Measurements from ENCODE around the gene FOXP2. TPM values are rescaled to one million over a fixed set of nuclear protein-coding genes. Genes with fewer than 3 reads are reported as not detected.

FOXP2 gene
- total RNA-seq, 1 donor from 2014 or later = 2.1 TPM

GRCh38 chr7:114627231-114627630 lies 212.6 kb downstream of the FOXP2 start:
- Histone ChIP-seq H3K36me3 (no peaks in the 10 kb centered on the region), H3K9me3 (replicated peaks) (no peaks in the 10 kb centered on the region), H3K27ac (replicated peaks) (no peak overlapping the region), H3K4me3 (no peak overlapping the region), H3K27me3 (ENCODE audit: low read depth) (no peaks in the 10 kb centered on the region), H3K4me1 (no peaks in the 10 kb centered on the region)
- intact Hi-C loops (cut with micrococcal nuclease) = no loop called here
- no peak for DNase-seq
- TF ChIP-seq, protein P1, sequence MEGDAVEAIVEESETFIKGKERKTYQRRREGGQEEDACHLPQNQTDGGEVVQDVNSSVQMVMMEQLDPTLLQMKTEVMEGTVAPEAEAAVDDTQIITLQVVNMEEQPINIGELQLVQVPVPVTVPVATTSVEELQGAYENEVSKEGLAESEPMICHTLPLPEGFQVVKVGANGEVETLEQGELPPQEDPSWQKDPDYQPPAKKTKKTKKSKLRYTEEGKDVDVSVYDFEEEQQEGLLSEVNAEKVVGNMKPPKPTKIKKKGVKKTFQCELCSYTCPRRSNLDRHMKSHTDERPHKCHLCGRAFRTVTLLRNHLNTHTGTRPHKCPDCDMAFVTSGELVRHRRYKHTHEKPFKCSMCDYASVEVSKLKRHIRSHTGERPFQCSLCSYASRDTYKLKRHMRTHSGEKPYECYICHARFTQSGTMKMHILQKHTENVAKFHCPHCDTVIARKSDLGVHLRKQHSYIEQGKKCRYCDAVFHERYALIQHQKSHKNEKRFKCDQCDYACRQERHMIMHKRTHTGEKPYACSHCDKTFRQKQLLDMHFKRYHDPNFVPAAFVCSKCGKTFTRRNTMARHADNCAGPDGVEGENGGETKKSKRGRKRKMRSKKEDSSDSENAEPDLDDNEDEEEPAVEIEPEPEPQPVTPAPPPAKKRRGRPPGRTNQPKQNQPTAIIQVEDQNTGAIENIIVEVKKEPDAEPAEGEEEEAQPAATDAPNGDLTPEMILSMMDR (IDR thresholded peaks at IDR 0.05; ENCODE audit: borderline replicate concordance) = no peak

DNA sequence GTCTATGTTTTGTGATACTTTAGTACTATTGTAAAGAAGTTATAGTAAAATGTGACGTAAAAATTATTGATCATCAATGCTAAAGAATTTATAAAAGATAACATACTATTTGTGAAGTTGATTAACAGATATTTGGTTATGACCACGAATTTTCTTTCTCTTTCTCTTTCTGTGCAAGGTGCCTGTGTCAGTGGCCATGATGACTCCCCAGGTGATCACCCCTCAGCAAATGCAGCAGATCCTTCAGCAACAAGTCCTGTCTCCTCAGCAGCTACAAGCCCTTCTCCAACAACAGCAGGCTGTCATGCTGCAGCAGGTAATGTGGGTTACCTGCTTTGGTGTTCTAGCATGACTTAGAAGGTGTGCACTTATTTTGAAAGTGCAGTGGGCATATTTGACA lies 213.7 kb downstream of the FOXP2 start:
- no peaks in the 10 kb centered on the region for H3K9me3 ChIP-seq (replicated peaks)
- intact Hi-C loops (cut with micrococcal nuclease) = no loop called here
- H3K27me3 ChIP-seq (ENCODE audit: low read depth) = no peaks in the 10 kb centered on the region
- H3K27ac ChIP-seq (replicated peaks) = no peak overlapping the region
- DNase-seq = no peak
- TF ChIP-seq, protein P1 (IDR thresholded peaks at IDR 0.05; ENCODE audit: borderline replicate concordance) = no peak
- no peaks in the 10 kb centered on the region for H3K4me1 ChIP-seq
- no peaks in the 10 kb centered on the region for H3K36me3 ChIP-seq
- H3K4me3 ChIP-seq = no peak overlapping the region

DNA sequence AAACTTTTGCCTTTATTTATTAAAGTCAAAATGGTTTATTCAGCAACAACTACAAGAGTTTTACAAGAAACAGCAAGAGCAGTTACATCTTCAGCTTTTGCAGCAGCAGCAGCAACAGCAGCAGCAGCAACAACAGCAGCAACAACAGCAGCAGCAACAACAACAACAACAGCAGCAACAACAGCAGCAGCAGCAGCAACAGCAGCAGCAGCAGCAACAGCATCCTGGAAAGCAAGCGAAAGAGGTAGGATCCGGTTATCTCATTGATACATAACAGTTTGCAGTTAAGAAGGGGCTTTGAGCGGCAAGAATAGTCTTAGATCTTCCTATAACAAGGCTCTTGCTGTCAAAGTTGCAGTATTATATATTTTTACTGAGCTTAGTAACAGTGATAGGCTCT lies 215.1 kb downstream of the FOXP2 start:
- Histone ChIP-seq H3K4me1 (no peaks in the 10 kb centered on the region), H3K4me3 (no peak overlapping the region), H3K36me3 (no peaks in the 10 kb centered on the region), H3K27ac (replicated peaks) (no peak overlapping the region), H3K27me3 (ENCODE audit: low read depth) (no peaks in the 10 kb centered on the region), H3K9me3 (replicated peaks) (no peaks in the 10 kb centered on the region)
- no peak for DNase-seq
- intact Hi-C loops (cut with micrococcal nuclease) = no loop called here
- TF ChIP-seq, protein P1 (IDR thresholded peaks at IDR 0.05; ENCODE audit: borderline replicate concordance) = no peak

GRCh38 chr7:114630201-114630990 lies 215.8 kb downstream of the FOXP2 start:
- Histone ChIP-seq H3K27ac (replicated peaks) (no peak overlapping the region), H3K4me3 (no peak overlapping the region), H3K36me3 (no peaks in the 10 kb centered on the region), H3K27me3 (ENCODE audit: low read depth) (no peaks in the 10 kb centered on the region), H3K9me3 (replicated peaks) (no peaks in the 10 kb centered on the region), H3K4me1 (no peaks in the 10 kb centered on the region)
- intact Hi-C loops (cut with micrococcal nuclease) = no loop called here
- no peak for DNase-seq
- TF ChIP-seq, protein P1 (IDR thresholded peaks at IDR 0.05; ENCODE audit: borderline replicate concordance) = no peak

DNA sequence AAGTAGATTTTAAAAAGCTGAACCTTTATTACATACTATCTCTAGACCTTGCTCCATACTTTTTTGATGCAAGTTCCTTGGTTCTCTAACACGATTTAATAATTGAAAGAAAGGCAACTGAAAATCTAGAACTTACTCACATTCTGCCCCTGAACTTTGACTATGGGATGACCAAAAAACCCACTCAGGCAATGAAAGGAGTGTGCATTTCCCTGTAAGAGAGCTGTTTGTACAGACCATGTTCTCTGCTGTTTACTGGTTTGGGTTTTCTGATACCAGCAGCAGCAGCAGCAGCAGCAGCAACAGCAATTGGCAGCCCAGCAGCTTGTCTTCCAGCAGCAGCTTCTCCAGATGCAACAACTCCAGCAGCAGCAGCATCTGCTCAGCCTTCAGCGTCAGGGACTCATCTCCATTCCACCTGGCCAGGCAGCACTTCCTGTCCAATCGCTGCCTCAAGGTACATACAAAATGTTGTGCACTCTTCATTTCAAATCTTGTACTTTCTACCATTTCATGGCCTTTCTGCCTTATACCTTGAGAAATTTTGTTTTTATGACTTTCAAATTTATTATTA lies 216.7 kb downstream of the FOXP2 start:
- H3K4me3 ChIP-seq = no peak overlapping the region
- H3K4me1 ChIP-seq = no peaks in the 10 kb centered on the region
- H3K36me3 ChIP-seq = no peaks in the 10 kb centered on the region
- no peak overlapping the region for H3K27ac ChIP-seq (replicated peaks)
- TF ChIP-seq, protein P1 (IDR thresholded peaks at IDR 0.05; ENCODE audit: borderline replicate concordance) = no peak
- intact Hi-C loops (cut with micrococcal nuclease) = no loop called here
- H3K27me3 ChIP-seq (ENCODE audit: low read depth) = no peaks in the 10 kb centered on the region
- no peaks in the 10 kb centered on the region for H3K9me3 ChIP-seq (replicated peaks)
- DNase-seq = no peak
